GM13976 (cell line): ENCODE results near the gene NAGA.
"Not testable (repeated sequence)": the region's sequence is repeated elsewhere in the genome, so short reads cannot be mapped to it uniquely, and the experiment has no call there.

Experiments
- DNase-seq: peaks from one replicate; pipeline ENCODE4 v3.0.0; 2012; ENCODE audit warnings: low spot score
- CTCF ChIP-seq: IDR thresholded peaks from 2 replicates; pipeline ENCODE4 v1.5.1; 2012; ENCODE audit warnings: borderline replicate concordance, mild to moderate bottlenecking; ENCODE audit not compliant: insufficient read depth; ENCODE audit errors: extremely low read depth, missing control alignments, control extremely low read depth
- in situ Hi-C: fragments of 300-500 bp; cut with MboI; formaldehyde crosslinking; loops from one replicate; pipeline ENCODE4 v1.12.0; 2022; ENCODE audit warnings: low sequenced_read_pairs, mixed read lengths, inconsistent platforms; ENCODE audit not compliant: unreplicated experiment

The NAGA gene

GRCh38 chr22:42074846-42075676 is 4.4 kb upstream of the NAGA start:
- DNase-seq = no peak
- in situ Hi-C loops = no loop called here
- TF ChIP-seq CTCF = no peak

- peak; percentile 65 for DNase-seq
- TF ChIP-seq CTCF = peak; percentile 8
- in situ Hi-C loops = no loop called here
These were observed 3.7 kb upstream of the NAGA start, which contains the start of gene PHETA2 for GRCh38 chr22:42074132-42074811. Gene PHETA2, plus strand, starts transcription at chr22:42074248. Its CDS starts 3,046 bp downstream, at chr22:42077294.

GRCh38 chr22:42073621-42074041 is 3.0 kb upstream of the NAGA start:
- in situ Hi-C loops = no loop called here
- DNase-seq = no peak
- TF ChIP-seq CTCF = no peak

GRCh38 chr22:42072606-42073330 is 2.2 kb upstream of the NAGA start:
- no peak for TF ChIP-seq CTCF
- no peak for DNase-seq
- in situ Hi-C loops = no loop called here

GRCh38 chr22:42071508-42071907 is 896 bp upstream of the NAGA start:
- DNase-seq, in situ Hi-C loops: not testable (repeated sequence)

GRCh38 chr22:42069801-42070516 is 653 bp downstream of the NAGA start:
- DNase-seq = peak; percentile 50
- in situ Hi-C loops = loop anchor here (10.0 kb wide), 1 partner anchor 65 kb away; no protein-coding TSS in a partner anchor
- no peak for TF ChIP-seq CTCF
